ENCODE data around the gene SELENOV.
A peak's percentile ranks its signal among the peaks of the same experiment; 100 is the strongest.

The SELENOV gene

DNA sequence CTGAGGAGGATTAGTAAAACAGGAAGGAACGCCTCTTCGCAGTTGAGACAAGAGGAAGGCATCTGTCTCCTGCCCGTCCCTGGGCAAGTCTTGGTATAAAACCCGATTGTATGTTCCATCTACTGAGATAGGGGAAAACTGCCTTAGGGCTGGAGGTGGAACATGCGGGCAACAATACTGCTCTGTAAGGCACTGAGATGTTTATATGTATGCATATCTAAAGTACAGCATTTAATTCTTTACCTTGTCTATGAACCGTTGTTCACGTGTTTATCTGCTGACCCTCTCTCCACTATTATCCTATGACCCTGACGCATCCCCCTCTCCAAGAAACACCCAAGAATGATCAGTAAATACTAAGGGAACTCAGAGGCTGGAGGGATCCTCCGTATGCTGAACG lies 35.0 kb upstream of the SELENOV start:
- no peak for DNase-seq (ENCODE audit: low spot score)
- POLR2A ChIA-PET (ENCODE audit: low non-redundant PET) = no interaction called here
- CTCF ChIA-PET = no interaction called here
- peak overlapping the region; percentile 78 for H3K27ac ChIP-seq
- TF ChIP-seq, protein P1, sequence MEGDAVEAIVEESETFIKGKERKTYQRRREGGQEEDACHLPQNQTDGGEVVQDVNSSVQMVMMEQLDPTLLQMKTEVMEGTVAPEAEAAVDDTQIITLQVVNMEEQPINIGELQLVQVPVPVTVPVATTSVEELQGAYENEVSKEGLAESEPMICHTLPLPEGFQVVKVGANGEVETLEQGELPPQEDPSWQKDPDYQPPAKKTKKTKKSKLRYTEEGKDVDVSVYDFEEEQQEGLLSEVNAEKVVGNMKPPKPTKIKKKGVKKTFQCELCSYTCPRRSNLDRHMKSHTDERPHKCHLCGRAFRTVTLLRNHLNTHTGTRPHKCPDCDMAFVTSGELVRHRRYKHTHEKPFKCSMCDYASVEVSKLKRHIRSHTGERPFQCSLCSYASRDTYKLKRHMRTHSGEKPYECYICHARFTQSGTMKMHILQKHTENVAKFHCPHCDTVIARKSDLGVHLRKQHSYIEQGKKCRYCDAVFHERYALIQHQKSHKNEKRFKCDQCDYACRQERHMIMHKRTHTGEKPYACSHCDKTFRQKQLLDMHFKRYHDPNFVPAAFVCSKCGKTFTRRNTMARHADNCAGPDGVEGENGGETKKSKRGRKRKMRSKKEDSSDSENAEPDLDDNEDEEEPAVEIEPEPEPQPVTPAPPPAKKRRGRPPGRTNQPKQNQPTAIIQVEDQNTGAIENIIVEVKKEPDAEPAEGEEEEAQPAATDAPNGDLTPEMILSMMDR (conservative IDR thresholded peaks at IDR 0.05; ENCODE audit: low read depth) = no peak

DNA sequence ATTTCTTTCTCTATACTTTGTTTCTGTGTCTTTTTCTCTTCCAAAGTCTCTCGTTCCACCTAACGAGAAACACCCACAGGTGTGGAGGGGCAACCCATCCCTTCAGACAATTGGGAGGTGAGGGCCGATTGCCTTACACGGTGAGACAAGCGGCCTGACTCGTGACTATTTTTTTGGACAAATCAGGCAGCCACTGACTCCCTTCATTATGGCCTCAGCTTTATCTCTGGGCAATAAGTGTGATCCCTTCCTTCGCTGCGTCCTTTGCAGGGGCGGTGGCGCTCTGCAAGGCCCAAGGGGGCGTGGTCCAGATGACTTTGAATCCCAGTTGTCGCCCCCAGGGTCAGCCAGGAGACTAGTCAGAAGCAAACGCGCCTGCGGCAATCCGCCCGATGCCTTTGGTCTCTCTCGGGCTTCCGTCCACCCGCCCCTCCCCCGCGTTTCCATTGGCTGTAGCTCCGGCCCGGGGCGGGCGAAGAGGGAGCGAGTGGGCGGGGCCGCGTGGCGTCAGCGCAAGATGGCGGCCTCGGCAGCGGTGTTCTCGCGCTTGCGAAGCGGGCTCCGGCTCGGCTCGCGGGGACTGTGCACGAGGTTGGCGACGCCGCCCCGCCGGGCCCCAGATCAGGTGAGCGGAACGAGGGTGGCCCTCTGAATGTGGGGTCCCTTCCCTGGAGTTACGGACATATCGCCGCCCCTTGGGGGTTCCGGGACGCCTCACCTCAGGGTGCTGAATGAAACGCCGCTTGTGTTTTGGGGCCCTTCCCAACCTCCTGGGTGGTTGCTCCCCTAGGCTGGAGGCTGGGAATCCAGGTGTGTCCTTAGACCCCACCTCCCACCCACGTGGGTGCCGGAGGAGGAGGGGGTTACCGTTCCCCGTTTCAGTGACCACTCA lies 34.4 kb upstream of the SELENOV start, which contains the start of gene TIMM50:
Gene TIMM50 (plus strand): TSS at position 502 of the 892 bp plus-strand sequence. CDS start 16 bp downstream, at position 518.
- H3K27ac ChIP-seq = peak within 1 kb of the TSS; percentile 78
- DNase-seq (ENCODE audit: low spot score) = peak; percentile 91
- TF ChIP-seq, protein P1 (conservative IDR thresholded peaks at IDR 0.05; ENCODE audit: low read depth) = no peak
- CTCF ChIA-PET = interaction anchor here (0.6 kb wide), 1 partner anchor 82 kb away, joined by 4 read pairs; no protein-coding TSS in a partner anchor
- POLR2A ChIA-PET (ENCODE audit: low non-redundant PET) = interaction anchor here (0.6 kb wide), 1 partner anchor 488 kb away, joined by 8 read pairs; no protein-coding TSS in a partner anchor

DNA sequence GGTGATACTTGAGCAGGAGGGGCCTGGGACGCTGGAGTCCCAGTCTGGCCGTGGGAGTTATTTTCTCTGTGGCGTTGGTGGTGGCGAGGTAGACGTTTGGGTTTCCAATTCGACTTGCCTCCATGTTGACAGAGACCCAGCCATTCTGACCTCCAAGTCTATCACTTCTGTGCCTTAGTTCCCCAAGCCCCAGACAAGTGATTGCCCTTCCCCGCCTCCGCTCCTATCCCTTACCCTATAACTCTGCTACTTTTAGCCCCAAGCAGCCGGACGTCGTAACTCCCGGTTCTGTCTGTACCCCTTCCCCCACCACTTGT lies 33.8 kb upstream of the SELENOV start:
- H3K27ac ChIP-seq = peak overlapping the region; percentile 78
- ChIA-PET CTCF (interaction anchor here (0.6 kb wide), 1 partner anchor 83 kb away, joined by 4 read pairs; no protein-coding TSS in a partner anchor), POLR2A (ENCODE audit: low non-redundant PET) (interaction anchor here (0.6 kb wide), 1 partner anchor 487 kb away, joined by 8 read pairs; no protein-coding TSS in a partner anchor)
- DNase-seq (ENCODE audit: low spot score) = no peak
- TF ChIP-seq, protein P1 (conservative IDR thresholded peaks at IDR 0.05; ENCODE audit: low read depth) = no peak

DNA sequence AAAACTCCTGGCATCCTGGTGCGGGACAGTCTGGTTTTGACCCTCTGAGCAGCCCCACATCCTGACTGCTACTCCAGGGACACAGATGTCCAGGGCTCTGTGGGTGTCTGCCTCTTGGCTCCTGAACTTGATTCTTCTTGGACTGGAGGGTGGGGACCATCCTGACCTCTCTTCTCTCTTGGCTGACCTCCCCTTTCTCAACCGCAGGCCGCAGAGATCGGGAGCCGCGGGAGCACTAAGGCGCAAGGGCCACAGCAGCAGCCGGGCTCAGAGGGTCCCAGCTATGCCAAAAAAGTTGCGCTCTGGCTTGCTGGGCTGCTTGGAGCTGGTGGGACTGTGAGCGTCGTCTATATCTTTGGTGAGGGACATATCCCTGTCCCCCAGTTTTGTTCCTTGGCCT lies 33.3 kb upstream of the SELENOV start:
- ChIA-PET CTCF (no interaction called here), POLR2A (ENCODE audit: low non-redundant PET) (no interaction called here)
- H3K27ac ChIP-seq = peak overlapping the region; percentile 78
- TF ChIP-seq, protein P1 (conservative IDR thresholded peaks at IDR 0.05; ENCODE audit: low read depth) = no peak
- DNase-seq (ENCODE audit: low spot score) = no peak

DNA sequence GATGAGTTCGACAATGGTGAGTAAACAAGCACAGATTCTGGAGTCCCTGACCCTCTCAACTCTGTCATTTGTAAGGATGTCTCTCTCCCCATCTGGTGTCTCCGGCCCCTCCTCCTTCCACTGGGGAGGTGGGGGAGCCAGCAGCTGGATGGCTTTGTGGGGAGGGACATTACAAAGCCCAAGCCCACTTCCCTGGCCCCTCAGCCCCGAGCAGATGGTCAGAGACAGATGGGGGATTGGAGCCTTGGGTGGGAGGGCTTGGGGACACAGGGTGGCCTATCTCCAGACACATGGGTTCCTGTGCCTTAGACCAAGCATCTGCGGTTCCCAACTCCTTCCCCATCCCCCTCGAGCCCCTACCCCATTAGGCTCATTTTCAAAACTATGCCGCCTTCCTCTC lies 31.8 kb upstream of the SELENOV start:
- DNase-seq (ENCODE audit: low spot score) = no peak
- ChIA-PET CTCF (no interaction called here), POLR2A (ENCODE audit: low non-redundant PET) (no interaction called here)
- peak overlapping the region; percentile 32; the same call in 1 of the 2 replicates for H3K27ac ChIP-seq
- TF ChIP-seq, protein P1 (conservative IDR thresholded peaks at IDR 0.05; ENCODE audit: low read depth) = no peak

DNA sequence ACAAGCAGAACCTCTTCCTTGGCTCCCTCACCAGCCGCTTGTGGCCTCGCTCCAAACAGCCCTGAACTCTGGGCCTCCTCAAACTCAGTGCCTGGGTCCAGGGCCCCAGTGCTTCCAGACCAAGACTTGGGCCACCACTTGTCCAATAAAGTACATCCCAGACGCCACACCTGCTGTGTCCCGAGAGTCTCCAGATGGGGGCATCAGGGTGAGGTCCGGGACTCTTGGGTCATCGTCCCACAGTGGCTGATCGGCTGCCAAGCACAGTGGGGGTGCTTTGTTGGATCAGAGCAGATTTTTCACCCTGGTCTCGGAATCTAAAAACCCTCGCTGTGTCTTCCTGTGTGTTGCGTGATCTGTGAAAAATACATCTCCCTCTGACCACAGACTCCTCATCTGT lies 25.2 kb upstream of the SELENOV start:
- TF ChIP-seq, protein P1 (conservative IDR thresholded peaks at IDR 0.05; ENCODE audit: low read depth) = no peak
- POLR2A ChIA-PET (ENCODE audit: low non-redundant PET) = interaction anchor here (0.6 kb wide), 1 partner anchor 46 kb away, joined by 3 read pairs; no protein-coding TSS in a partner anchor
- H3K27ac ChIP-seq = no peak overlapping the region

More for the DNA sequence above, 25.2 kb upstream of the SELENOV start:
- CTCF ChIA-PET = interaction anchor here (0.6 kb wide), 1 partner anchor 211 kb away, joined by 4 read pairs; no protein-coding TSS in a partner anchor
- DNase-seq (ENCODE audit: low spot score) = no peak

Measured in RWPE1 (cell line).